ENCODE results near the gene ORC4.

The ORC4 gene

DNA sequence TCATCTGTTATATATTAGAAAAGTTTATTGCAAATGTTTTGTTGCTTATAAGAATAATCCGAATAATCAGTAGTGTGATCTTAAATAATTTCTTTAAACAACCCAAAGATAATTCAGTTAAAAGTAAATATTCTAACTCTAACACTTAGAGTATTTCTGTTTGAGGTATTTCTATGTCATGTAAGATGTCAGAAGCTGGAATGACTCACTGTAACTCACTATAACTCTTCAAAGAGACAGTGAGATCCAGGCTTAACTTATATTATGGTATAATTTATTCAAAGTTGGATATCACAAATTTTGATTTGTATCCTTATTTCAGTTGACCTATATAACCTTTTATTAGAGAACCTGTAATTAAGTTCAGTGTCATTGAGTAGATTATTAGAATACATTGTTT is 7.3 kb upstream of the ORC4 start:
- no peaks in the 10 kb centered on the region for H3F3A ChIP-seq (ENCODE audit: insufficient read depth, low read length)
- no peaks in the 10 kb centered on the region for H3K27me3 ChIP-seq (ENCODE audit: insufficient read depth, low read length)
- H2AFZ ChIP-seq (ENCODE audit: low read length): no peak overlapping the region
- H3K27ac ChIP-seq (ENCODE audit: low read depth, low read length, poor library complexity, severe bottlenecking): no peak overlapping the region
- H3K36me3 ChIP-seq (ENCODE audit: insufficient read depth, low read length): 0 out of 2 replicates have a peak, but pooled peaks cover 7% of the 10 kb centered on the region
- peaks cover 17% of the 10 kb centered on the region for H3K4me1 ChIP-seq (ENCODE audit: insufficient read depth, low read length, severe bottlenecking)
- H3K4me3 ChIP-seq (ENCODE audit: low read depth, low read length, poor library complexity, severe bottlenecking): no peak overlapping the region
- H4K20me1 ChIP-seq (ENCODE audit: insufficient read depth, low read length): no peaks in the 10 kb centered on the region
- TF ChIP-seq EZH2 (IDR thresholded peaks at IDR 0.05; ENCODE audit: borderline replicate concordance, low read length): no peak
- TF ChIP-seq, protein P1, sequence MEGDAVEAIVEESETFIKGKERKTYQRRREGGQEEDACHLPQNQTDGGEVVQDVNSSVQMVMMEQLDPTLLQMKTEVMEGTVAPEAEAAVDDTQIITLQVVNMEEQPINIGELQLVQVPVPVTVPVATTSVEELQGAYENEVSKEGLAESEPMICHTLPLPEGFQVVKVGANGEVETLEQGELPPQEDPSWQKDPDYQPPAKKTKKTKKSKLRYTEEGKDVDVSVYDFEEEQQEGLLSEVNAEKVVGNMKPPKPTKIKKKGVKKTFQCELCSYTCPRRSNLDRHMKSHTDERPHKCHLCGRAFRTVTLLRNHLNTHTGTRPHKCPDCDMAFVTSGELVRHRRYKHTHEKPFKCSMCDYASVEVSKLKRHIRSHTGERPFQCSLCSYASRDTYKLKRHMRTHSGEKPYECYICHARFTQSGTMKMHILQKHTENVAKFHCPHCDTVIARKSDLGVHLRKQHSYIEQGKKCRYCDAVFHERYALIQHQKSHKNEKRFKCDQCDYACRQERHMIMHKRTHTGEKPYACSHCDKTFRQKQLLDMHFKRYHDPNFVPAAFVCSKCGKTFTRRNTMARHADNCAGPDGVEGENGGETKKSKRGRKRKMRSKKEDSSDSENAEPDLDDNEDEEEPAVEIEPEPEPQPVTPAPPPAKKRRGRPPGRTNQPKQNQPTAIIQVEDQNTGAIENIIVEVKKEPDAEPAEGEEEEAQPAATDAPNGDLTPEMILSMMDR (IDR thresholded peaks at IDR 0.05; ENCODE audit: low read length): no peak
- H3K9me2 ChIP-seq (ENCODE audit: low read depth, low read length): no peaks in the 10 kb centered on the region
- H3K79me2 ChIP-seq (ENCODE audit: insufficient read depth, low read length): peaks cover 51% of the 10 kb centered on the region
- H3K9ac ChIP-seq (ENCODE audit: low read length): no peak overlapping the region
- H3K4me2 ChIP-seq (ENCODE audit: low read length): no peak overlapping the region
- H3K9me3 ChIP-seq (ENCODE audit: low read length): no peaks in the 10 kb centered on the region

DNA sequence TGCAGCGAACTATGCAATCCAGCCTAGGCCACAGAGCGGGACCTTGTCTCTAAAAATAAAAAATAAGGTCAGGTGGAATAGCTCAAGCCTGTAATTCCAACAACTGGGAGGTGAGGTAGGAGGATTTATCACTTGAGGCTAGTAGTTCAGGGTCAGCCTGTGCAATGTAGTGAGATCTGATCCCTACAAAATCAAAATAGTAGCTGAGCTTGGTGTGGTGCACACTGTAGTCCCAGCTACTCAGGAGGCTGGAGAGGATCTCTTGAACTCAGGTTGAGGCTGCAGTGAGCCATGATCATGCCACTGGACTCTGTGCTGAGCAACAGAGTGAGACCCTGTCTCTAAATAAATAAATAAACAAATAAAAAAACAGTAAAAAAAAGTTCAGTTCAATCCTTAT is 6.0 kb upstream of the ORC4 start:
- no peaks in the 10 kb centered on the region for H3K9me2 ChIP-seq (ENCODE audit: low read depth, low read length)
- H3K4me3 ChIP-seq (ENCODE audit: low read depth, low read length, poor library complexity, severe bottlenecking): no peak overlapping the region
- no peaks in the 10 kb centered on the region for H3K9me3 ChIP-seq (ENCODE audit: low read length)
- H3K79me2 ChIP-seq (ENCODE audit: insufficient read depth, low read length): peaks cover 63% of the 10 kb centered on the region
- no peaks in the 10 kb centered on the region for H3F3A ChIP-seq (ENCODE audit: insufficient read depth, low read length)
- H3K9ac ChIP-seq (ENCODE audit: low read length): no peak overlapping the region
- 0 out of 2 replicates have a peak, but pooled peaks cover 7% of the 10 kb centered on the region for H3K36me3 ChIP-seq (ENCODE audit: insufficient read depth, low read length)
- no peak overlapping the region for H3K4me2 ChIP-seq (ENCODE audit: low read length)
- H3K27ac ChIP-seq (ENCODE audit: low read depth, low read length, poor library complexity, severe bottlenecking): no peak overlapping the region
- peaks cover 26% of the 10 kb centered on the region for H3K4me1 ChIP-seq (ENCODE audit: insufficient read depth, low read length, severe bottlenecking)
- no peak overlapping the region for H2AFZ ChIP-seq (ENCODE audit: low read length)
- H3K27me3 ChIP-seq (ENCODE audit: insufficient read depth, low read length): no peaks in the 10 kb centered on the region
- no peaks in the 10 kb centered on the region for H4K20me1 ChIP-seq (ENCODE audit: insufficient read depth, low read length)
- TF ChIP-seq, protein P1 (IDR thresholded peaks at IDR 0.05; ENCODE audit: low read length): no peak

DNA sequence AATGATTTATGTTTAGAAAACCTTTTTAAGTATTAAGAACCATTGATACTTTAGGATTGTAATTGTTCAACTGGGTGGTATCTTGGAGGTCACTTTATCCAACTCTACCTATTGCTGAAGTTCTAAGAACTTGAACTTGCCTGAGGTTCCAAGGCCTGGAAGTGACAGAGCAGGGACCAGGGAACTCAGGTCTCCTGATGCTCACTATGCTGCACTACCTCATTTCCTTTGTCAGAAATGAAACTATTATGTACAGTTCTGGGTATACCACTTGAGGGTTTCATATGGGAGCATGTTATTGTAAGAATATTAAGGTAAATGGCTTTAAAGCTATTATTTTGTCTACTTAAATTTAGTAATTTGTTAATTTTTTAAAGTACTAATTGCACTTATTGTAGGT is 3.3 kb upstream of the ORC4 start:
- H3K27ac ChIP-seq (ENCODE audit: low read depth, low read length, poor library complexity, severe bottlenecking): no peak overlapping the region
- TF ChIP-seq, protein P1 (IDR thresholded peaks at IDR 0.05; ENCODE audit: low read length): no peak
- TF ChIP-seq EZH2 (IDR thresholded peaks at IDR 0.05; ENCODE audit: borderline replicate concordance, low read length): no peak
- no peaks in the 10 kb centered on the region for H3K27me3 ChIP-seq (ENCODE audit: insufficient read depth, low read length)
- no peaks in the 10 kb centered on the region for H3K9me3 ChIP-seq (ENCODE audit: low read length)
- H3K4me1 ChIP-seq (ENCODE audit: insufficient read depth, low read length, severe bottlenecking): peaks cover 35% of the 10 kb centered on the region
- H3K79me2 ChIP-seq (ENCODE audit: insufficient read depth, low read length): peaks cover 79% of the 10 kb centered on the region
- H2AFZ ChIP-seq (ENCODE audit: low read length): no peak overlapping the region
- H3K9me2 ChIP-seq (ENCODE audit: low read depth, low read length): no peaks in the 10 kb centered on the region
- no peaks in the 10 kb centered on the region for H3F3A ChIP-seq (ENCODE audit: insufficient read depth, low read length)
- H3K4me2 ChIP-seq (ENCODE audit: low read length): peak overlapping the region; percentile 96
- H3K4me3 ChIP-seq (ENCODE audit: low read depth, low read length, poor library complexity, severe bottlenecking): no peak overlapping the region
- no peak overlapping the region; the same call in 1 of the 2 replicates for H3K9ac ChIP-seq (ENCODE audit: low read length)
- 0 out of 2 replicates have a peak, but pooled peaks cover 7% of the 10 kb centered on the region for H3K36me3 ChIP-seq (ENCODE audit: insufficient read depth, low read length)
- no peaks in the 10 kb centered on the region for H4K20me1 ChIP-seq (ENCODE audit: insufficient read depth, low read length)

Data from OCI-LY1 (cell line).